HG03469 (cell line): Measurements from ENCODE around the gene RALGAPA2.

Source experiments
- ATAC-seq: cut with Tn5 transposase; IDR thresholded peaks from one replicate; pipeline ENCODE4 v1.9.1; 2021; ENCODE audit warnings: mild to moderate bottlenecking, moderate library complexity, moderate number of reproducible peaks; ENCODE audit not compliant: unreplicated experiment

RALGAPA2 gene

GRCh38 chr20:20412750-20413149 is 299.7 kb downstream of the RALGAPA2 start:
- no peak for ATAC-seq

DNA sequence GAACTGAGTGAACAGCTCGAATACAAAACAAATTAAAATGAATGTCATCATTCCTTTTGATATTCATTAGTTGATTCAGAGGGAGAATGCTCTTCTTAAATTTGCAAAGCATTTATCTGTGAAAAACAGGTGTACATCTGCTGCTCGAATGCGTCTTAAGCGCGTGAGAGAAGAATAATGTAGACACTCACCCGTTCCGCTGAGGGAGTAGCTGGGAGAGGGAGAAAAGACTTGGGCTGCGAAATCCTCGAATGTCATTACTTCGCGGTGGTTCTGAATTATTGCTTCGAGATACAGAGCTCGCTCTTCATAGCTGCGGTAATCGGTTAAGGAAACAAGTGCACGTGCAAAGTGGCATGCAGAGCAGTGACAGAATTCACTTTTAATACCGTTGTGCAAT is 300.6 kb downstream of the RALGAPA2 start:
- ATAC-seq, result no peak

GRCh38 chr20:20411402-20411801 is 301.0 kb downstream of the RALGAPA2 start:
- ATAC-seq, result no peak

DNA sequence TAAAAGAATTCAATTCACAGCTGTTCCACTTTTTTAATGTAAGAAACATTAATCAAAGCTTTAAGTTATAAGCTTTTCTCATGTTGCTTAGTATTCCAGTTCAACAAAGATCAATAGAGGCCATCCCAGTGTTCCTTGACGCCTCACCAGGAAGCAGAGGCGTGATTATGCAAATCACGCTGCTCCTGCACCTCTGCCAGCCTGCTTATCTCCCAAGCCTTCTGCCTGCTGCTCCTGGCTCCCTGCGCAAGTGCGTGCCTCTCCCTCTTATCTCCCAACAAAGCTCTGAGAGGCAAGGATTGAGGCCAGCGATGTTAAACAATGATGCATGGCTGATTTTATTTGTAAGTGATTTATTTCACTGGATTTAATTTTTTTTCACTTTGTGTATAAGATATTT is 301.8 kb downstream of the RALGAPA2 start:
- ATAC-seq, result no peak

DNA sequence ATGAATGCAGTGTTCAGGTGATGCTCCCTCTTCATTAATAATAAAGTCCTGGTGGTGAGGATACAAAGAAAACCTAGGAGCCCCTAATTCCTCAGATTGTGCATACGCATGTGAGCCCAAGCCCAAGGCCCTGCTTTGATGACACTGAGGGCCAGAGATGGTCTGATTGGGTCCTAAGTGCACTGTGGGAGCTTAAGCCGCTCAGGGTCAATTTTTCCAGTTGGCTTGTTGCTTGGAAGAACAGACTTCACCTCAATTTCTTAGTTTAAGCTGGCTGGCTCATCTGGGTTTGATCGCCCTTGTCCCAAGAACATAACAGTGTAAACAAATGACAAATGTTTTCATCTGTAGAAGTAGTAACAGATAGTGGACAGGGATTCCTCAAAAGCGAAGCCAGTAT is 303.1 kb downstream of the RALGAPA2 start:
- ATAC-seq, result no peak

DNA sequence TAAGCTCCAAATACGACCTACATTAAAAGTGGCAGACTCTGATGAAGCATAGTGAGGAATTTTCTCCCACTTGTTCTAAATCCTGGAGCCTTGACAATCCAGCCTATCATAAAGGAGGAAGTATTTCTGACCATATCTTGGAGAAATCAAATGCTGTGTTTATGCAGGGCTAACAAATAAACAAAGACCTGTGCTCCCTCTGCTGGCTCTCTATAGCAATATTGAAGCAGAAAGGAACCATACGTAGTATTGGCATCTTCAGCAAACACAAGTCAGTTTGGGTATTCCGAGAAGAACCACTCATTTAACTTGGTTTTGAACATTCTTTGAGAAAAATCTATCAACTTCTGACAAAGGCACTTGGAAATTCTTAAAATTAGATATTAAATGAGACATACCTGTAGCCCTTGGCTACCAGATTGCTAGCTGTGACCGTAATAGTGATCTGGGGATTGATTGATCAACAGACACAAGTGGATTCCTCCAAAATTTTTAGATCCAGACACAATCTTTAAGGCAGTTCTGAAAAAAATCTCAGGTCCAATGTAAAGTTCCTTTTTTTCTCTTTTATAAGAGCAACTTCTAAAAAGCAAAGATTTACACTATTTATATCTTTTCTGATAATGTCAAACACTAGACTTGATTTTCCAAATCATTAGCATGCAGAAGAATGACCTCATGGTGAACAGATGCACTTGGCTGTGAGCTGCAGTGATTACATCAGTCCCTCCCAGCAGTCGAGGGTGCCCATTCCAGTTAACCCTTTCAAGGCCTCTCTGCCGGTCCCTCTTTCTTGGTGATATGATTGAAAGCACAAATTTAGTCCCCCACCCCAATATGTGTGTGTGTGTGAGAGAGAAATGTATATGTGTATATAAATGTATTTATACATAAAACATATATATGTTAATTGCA is 304.3 kb downstream of the RALGAPA2 start:
- no peak for ATAC-seq

DNA sequence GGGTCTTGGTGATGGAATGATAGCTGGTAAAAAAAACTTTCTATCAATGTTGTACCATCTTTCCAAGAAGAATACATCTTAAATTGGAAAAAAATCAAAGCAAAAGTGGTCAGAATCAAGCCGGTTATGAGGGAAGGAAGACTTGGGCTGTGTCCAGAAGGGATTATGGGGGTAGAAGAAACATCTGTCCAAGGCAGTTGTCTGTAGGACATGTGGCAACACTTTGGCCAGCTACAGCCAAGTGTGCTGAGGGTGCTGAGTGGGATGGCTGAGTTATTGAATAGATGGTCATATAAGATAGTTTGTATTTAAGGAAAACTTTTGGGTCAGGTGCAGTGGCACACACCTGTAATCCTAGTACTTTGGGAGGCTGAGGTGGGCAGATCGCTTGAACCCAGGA is 306.1 kb downstream of the RALGAPA2 start:
- no peak for ATAC-seq

DNA sequence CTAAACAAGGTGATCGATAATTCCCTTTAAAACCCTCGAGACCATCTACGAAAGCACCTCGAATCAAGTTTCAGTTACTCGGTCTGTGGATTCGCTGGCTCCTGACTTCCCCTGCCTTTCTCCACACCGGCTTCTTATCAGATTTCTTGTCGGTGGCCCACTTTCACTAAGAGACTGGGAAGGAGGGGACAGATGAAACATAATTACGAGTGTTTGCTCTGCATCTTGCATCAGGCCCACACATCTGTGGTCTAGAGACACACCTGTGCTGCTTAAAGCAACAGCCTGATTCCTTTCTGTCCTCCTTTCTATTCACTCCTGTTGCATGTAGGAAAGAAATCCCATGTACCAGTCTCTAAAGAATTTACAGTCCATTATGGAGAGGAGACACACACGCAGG is 306.8 kb downstream of the RALGAPA2 start:
- ATAC-seq, result no peak

DNA sequence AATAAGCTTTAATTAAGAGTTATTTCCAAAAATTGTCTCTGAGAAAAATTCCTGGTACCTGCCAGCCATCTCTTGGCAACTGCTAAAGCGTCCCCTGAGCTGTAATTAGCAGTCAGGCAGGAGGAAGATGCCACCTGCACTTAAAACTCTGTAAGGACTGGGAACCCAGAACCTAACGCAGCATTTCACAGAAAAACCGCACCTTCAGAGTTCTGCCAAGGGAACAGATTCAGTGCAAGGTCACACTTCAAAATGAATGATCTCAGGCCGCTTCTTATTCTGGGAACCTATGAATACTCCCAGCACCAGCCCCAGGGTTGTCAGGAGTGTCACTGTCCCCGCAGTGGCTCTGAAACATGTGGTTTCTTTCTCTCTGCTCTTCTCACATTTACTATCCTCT is 307.8 kb downstream of the RALGAPA2 start:
- no peak for ATAC-seq

DNA sequence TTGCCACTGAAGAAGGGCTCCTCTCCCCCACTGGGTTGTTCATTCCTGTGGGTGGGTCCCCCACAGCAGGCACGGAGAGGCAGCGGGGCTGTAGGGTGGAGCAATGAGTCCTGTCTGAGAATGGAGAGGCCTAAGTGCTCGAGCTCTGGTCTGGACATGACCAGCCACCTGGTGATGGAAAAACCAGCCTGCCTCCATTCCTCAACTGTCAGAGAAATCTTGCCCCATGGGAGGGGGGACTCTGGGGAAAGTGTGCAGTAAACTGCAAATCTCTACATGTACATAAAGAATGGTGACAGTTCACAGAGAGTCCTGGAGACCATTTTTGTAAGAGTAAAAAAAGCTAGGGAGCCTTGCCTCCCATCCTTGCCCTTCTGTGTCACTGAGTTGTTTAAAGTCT is 310.5 kb downstream of the RALGAPA2 start:
- no peak for ATAC-seq

- ATAC-seq, result no peak
These were observed 312.6 kb downstream of the RALGAPA2 start for GRCh38 chr20:20399531-20400500.

DNA sequence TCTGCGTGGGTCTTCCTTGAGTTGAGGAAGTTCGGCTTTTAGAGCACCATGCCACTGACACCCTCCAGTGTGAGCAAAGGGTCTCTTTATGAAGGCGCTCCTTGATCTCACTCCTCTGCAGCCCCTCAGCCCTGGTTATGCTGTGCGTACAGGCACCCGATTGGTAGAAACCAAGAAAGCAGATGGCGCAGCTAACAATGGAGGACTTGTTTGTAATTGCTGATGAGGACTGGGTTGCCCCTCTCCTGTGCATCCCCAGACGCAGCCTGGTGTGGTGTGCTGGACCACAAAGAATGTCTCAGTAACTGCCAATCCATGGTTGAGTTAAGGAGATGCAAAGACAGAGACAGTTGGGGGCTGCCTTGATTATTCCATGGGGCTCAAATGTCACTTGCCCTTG is 314.3 kb downstream of the RALGAPA2 start:
- ATAC-seq, result no peak

GRCh38 chr20:20396794-20397193 is 315.6 kb downstream of the RALGAPA2 start:
- no peak for ATAC-seq

- no peak for ATAC-seq
These were observed 316.4 kb downstream of the RALGAPA2 start for GRCh38 chr20:20395903-20396568.

GRCh38 chr20:20395087-20395486 is 317.4 kb downstream of the RALGAPA2 start:
- no peak for ATAC-seq

DNA sequence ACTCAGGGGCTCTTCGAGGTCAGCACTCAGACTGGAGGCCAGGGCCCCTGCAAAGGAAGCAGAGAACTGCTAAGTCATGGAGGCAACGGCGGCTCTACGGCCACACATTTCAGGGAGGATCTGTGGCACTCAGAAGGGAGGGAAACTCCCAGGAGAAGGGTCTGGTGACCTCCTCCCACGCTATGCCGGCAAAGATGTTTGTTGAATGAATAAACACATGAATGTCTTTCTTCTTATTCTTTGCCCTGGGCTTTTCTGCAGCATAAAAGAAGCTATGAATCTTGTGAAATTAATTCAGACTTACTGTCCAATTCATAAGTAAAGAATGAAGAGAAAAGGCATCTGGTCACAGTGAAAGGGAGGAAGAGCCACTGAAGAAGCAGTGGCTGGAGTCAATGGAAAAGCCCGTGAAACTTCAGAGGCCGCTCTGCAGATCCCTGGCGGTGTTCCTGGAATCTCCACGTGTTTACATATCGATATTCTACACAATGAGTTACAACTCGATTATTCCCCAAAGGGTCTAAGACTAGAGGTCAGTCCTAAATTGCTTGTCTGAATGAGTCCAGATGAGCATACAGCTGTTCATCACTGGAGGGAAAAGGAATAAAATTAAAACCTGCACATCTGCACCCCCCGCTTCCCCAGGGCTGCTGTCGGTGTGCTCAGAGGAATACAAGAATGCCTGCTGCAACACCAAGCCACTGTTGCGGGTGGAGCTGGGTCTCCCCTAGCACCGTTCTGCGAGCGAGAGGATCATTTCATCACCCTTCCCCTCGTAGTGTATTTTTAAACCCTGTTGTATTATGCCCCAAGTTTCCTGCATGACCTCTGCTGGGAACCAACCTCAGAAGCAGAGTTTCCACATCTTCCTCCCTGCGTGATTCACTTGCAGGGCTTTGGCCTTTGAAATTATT is 319.0 kb downstream of the RALGAPA2 start:
- no peak for ATAC-seq

- ATAC-seq, result no peak
These were observed 320.7 kb downstream of the RALGAPA2 start for GRCh38 chr20:20391766-20392165.

DNA sequence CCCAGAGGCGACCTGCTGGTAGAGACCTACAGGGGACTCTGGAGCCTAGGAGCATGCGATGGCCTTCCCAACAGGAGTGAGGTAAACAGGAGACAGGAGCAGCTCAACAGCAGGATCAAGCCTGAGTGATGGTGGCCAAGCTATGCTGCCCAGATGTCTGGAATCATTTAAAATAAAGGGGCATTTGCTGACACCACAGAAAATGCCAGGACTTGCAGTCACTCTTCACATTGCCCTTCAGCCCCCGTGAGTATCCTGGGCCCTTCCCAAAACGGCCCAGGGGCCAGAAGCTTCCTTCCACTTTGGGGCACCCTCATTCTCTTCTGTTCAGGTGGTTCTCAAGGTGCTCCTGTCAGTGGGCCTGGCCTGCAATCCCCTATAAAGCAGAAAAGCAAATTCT is 321.3 kb downstream of the RALGAPA2 start:
- no peak for ATAC-seq

DNA sequence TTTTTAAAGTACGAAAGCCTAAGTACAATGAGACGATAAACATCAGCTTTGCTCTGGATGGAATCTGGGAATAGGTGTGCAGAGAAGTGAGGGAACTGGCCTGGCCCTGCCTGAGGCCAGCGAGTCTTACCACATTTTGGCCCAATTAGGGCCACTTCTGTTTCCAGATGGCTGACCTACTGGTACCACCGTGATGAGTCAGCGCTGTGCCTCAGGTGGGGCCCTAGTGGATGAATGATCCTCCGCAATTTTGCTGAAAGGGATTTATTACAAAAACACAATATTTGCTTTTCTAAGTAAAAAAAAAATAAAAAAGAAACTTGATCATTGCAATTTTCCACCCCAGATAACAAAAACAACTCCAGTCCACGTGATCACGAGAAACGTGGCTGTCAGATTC is 322.1 kb downstream of the RALGAPA2 start:
- no peak for ATAC-seq

GRCh38 chr20:20386192-20386591 is 326.3 kb downstream of the RALGAPA2 start:
- ATAC-seq, result no peak
